K562 (cell line): ENCODE measurements around the gene RPS6KA2. TPM values are rescaled to one million over a fixed set of nuclear protein-coding genes. Genes with fewer than 3 reads are reported as not detected.

Source experiments
- CHD7 ChIP-seq: fragments of 200-600 bp; sonication (generic); IDR thresholded peaks from one replicate; pipeline ENCODE4 v1.6.1; 2012; ENCODE audit warnings: mild to moderate bottlenecking, low read depth, low read length, inconsistent platforms
- FOXP1 ChIP-seq: sonication (generic); formaldehyde crosslinking; IDR thresholded peaks from 2 replicates; pipeline ENCODE4 v1.8.0; 2022; ENCODE audit warnings: mild to moderate bottlenecking, missing genetic modification reagents
- KDM4B ChIP-seq, 2 experiments: fragments of 450-650 bp in 1 of 2; sonication (generic) in 1 of 2; IDR thresholded peaks; 2 replicates each; pipeline ENCODE4 v1.6.1; 2016 to 2017; ENCODE audit warnings: borderline replicate concordance in 2 of 2, antibody characterized with exemption in 1 of 2, low read depth in 1 of 2, mild to moderate bottlenecking in 1 of 2
- RBM34 ChIP-seq: fragments of 200-400 bp; formaldehyde crosslinking; IDR thresholded peaks from 2 replicates; pipeline ENCODE4 v1.6.1; 2018; ENCODE audit warnings: low read length, borderline replicate concordance; ENCODE audit not compliant: insufficient read depth
- SAFB ChIP-seq: fragments of 200-400 bp; formaldehyde crosslinking; IDR thresholded peaks from 2 replicates; pipeline ENCODE4 v1.6.1; 2017; ENCODE audit warnings: low read depth, low read length, borderline replicate concordance
- TAF9B ChIP-seq: fragments of 450-650 bp; IDR thresholded peaks from 2 replicates; pipeline ENCODE4 v1.6.1; 2018; ENCODE audit warnings: mild to moderate bottlenecking; ENCODE audit not compliant: partially characterized antibody
- ZNF140 ChIP-seq: fragments of 250-450 bp; sonication (Bioruptor Pico); IDR thresholded peaks from 2 replicates; pipeline ENCODE4 v1.8.0; 2021; ENCODE audit warnings: moderate library complexity, mild to moderate bottlenecking, inconsistent platforms
- ZNF507 ChIP-seq: conservative IDR thresholded peaks from 2 replicates; pipeline ENCODE4 v1.6.1; 2017; ENCODE audit warnings: missing genetic modification characterization, missing compliant biosample characterization
- polyA plus RNA-seq, 8 experiments: library from polyadenylated mRNA; depleted of rRNA in 4 of 8; stranded (reverse) in 5 of 8; unstranded in 3 of 8; fragments of >200 nt; fragmentation: Nextera tagmentation in 2 of 8; fragmentation: Illumina TruSeq in 1 of 8; extraction: Ambion mirVana in 2 of 8; extraction: Trizol in 1 of 8; gene quantifications; 2 replicates each; pipeline versions ENCODE4 v1.2.1 to v1.2.3, GENCODE V29; 2011 to 2014; ENCODE audit warnings: inconsistent platforms in 1 of 8, missing spikeins in 1 of 8
- total RNA-seq, 7 experiments: library from RNA; depleted of rRNA in 6 of 7; stranded (reverse); fragments of >200 nt in 6 of 7; fragmentation: Illumina TruSeq in 2 of 7; extraction: Trizol in 2 of 7; gene quantifications; 2 replicates each; pipeline versions ENCODE4 v1.2.1 to v1.2.3, GENCODE V29; 2011 to 2021; ENCODE audit warnings: low replicate concordance in 1 of 7
- TF ChIP-seq, protein P1 (sequence below), 2 experiments: fragments of 250-450 bp in 1 of 2; fragments of 450-650 bp in 1 of 2; sonication (Bioruptor Pico) in 1 of 2; IDR thresholded peaks; 2 replicates each; pipeline versions ENCODE4 v1.6.1 to v1.8.0; 2016 to 2021; ENCODE audit warnings: mild to moderate bottlenecking in 2 of 2, moderate library complexity in 2 of 2, missing compliant biosample characterization in 1 of 2, missing genetic modification characterization in 1 of 2
- TF ChIP-seq, protein P2 (sequence below): sonication (generic); formaldehyde crosslinking; IDR thresholded peaks from 2 replicates; pipeline ENCODE4 v1.8.0; 2022; ENCODE audit warnings: missing genetic modification reagents, mild to moderate bottlenecking, borderline replicate concordance

The RPS6KA2 gene
- total and polyA plus RNA-seq, 9 of the 15 experiments (the other 6 are each of a cell fraction or from before 2014, with no cell fraction given) = 0.29 to 1.00 (median 0.53) TPM

DNA sequence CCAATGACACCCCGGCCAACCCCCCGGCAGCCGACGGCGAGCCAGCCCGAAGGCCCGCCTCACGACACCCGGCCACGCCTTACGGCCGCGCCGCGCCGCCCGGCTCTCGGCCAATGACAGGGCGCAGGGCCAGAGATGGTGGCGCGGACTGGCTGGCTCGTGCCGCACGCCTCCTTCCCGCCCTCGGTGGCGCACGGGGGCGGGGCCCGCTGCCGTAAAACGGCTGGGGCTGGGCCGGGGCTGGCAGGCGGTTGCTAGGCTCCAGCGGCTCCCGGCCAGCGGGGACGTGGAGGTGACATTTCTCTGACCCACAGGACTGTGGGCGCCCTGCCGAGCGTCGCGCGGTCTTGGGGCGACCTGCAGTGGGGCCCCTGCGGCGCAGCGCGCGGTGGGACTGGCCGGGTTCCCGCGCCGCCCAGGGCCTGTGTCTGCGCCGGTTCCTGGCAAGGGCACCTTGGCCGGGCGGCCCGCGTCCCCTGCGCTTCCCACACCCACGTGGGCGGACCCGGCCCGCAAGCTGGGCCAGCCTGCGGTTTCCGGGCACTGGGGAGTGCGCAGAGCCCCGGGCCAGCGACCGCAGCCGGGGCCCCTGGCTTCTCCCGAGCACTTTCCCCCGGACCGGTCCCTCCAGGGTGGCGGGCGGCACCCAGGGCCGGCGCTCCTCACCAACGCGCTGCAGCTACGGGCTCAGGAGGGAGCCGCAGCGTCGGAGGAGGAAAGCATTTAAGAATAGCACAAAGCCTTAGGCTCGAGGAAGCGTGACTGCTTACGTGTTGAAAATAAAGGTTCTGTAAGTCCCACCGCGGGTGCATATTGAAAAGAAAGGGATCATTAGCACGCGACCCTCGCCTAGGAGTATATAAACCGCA is 243.9 kb downstream of the RPS6KA2 start, which contains the start of gene MPC1 (continued):
- TF ChIP-seq, protein P1, sequence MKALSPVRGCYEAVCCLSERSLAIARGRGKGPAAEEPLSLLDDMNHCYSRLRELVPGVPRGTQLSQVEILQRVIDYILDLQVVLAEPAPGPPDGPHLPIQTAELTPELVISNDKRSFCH (CRISPR knock-in tag; IDR thresholded peaks at IDR 0.05) = no peak
- TF ChIP-seq, protein P1 (tag; IDR thresholded peaks at IDR 0.05) = peak; percentile 78
- peak in 1 of 2 experiments; percentile 21; a peak in 1 of 4 replicates for TF ChIP-seq KDM4B (IDR thresholded peaks at IDR 0.05; ENCODE audit: borderline replicate concordance in 2 of 2, low read depth in 1 of 2)
- no peak for TF ChIP-seq ZNF507 (tag)
- no peak for TF ChIP-seq CHD7
- TF ChIP-seq SAFB = peak; percentile 70
- TF ChIP-seq FOXP1 (CRISPR knock-in tag) = peak; percentile 87
- TF ChIP-seq, protein P2, sequence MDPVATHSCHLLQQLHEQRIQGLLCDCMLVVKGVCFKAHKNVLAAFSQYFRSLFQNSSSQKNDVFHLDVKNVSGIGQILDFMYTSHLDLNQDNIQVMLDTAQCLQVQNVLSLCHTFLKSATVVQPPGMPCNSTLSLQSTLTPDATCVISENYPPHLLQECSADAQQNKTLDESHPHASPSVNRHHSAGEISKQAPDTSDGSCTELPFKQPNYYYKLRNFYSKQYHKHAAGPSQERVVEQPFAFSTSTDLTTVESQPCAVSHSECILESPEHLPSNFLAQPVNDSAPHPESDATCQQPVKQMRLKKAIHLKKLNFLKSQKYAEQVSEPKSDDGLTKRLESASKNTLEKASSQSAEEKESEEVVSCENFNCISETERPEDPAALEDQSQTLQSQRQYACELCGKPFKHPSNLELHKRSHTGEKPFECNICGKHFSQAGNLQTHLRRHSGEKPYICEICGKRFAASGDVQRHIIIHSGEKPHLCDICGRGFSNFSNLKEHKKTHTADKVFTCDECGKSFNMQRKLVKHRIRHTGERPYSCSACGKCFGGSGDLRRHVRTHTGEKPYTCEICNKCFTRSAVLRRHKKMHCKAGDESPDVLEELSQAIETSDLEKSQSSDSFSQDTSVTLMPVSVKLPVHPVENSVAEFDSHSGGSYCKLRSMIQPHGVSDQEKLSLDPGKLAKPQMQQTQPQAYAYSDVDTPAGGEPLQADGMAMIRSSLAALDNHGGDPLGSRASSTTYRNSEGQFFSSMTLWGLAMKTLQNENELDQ (CRISPR knock-in tag) = no peak
- no peak for TF ChIP-seq RBM34
- no peak for TF ChIP-seq TAF9B
- no peak for TF ChIP-seq ZNF140
